PC-9 (cell line): ENCODE measurements around the gene ZNF157. TPM values are rescaled to one million over a fixed set of nuclear protein-coding genes. Genes with fewer than 3 reads are reported as not detected.

Experiments used
- BruUV-seq: library from RNA; stranded (reverse); fragments of 400-500 nt; replicated peaks from 2 replicates; lab custom pipeline; 2021; lab: Mats Ljungman, UMichigan
- CTCF ChIA-PET: fragments of 300-600 bp; sonication (Branson Sonifier 250); formaldehyde crosslinking; loops from one replicate; lab custom pipeline; 2022; ENCODE audit warnings: antibody characterized with exemption; lab: Charles Lee
- POLR2A ChIA-PET: fragments of 300-600 bp; sonication (Branson Sonifier 250); formaldehyde crosslinking; loops from one replicate; lab custom pipeline; 2022; ENCODE audit warnings: antibody characterized with exemption; ENCODE audit not compliant: unreplicated experiment; lab: Charles Lee
- DNase-seq, 2 experiments: peaks; one replicate each; pipeline versions ENCODE4 v3.0.0 to v3.0.0-alpha.2; 2015 to 2022; ENCODE audit warnings: mixed read lengths in 1 of 2
- H2AFZ ChIP-seq: fragments of 200-600 bp; sonication (generic); 2 replicates; pipeline ENCODE4 v1.8.1; 2017; ENCODE audit warnings: antibody characterized with exemption
- H3F3A ChIP-seq: fragments of 200-600 bp; sonication (generic); 2 replicates; pipeline ENCODE4 v1.8.1; 2017; ENCODE audit warnings: antibody characterized with exemption, mild to moderate bottlenecking, low read depth; ENCODE audit not compliant: insufficient read depth
- H3K27ac ChIP-seq: fragments of 200-600 bp; sonication (generic); 2 replicates; pipeline ENCODE4 v1.6.1; 2016; ENCODE audit warnings: mixed run types
- H3K27me3 ChIP-seq: fragments of 200-600 bp; sonication (generic); 2 replicates; pipeline ENCODE4 v1.6.1; 2016; ENCODE audit warnings: low read depth, mixed run types; ENCODE audit not compliant: insufficient read depth
- H3K36me3 ChIP-seq: fragments of 200-600 bp; sonication (generic); 2 replicates; pipeline ENCODE4 v1.6.1; 2016; ENCODE audit warnings: low read depth, mixed run types
- H3K4me1 ChIP-seq: fragments of 200-600 bp; sonication (generic); replicated peaks from 2 replicates; pipeline ENCODE4 v1.6.1; 2016; ENCODE audit warnings: mixed run types; ENCODE audit not compliant: insufficient read depth
- H3K4me2 ChIP-seq: fragments of 200-600 bp; sonication (generic); 2 replicates; pipeline ENCODE4 v1.6.1; 2017; ENCODE audit warnings: mixed run types
- H3K4me3 ChIP-seq: fragments of 200-600 bp; sonication (generic); 2 replicates; pipeline ENCODE4 v1.6.1; 2016; ENCODE audit warnings: mixed run types
- H3K79me2 ChIP-seq: fragments of 200-600 bp; sonication (generic); 2 replicates; pipeline ENCODE4 v1.6.1; 2017; ENCODE audit warnings: low read depth, mixed run types
- H3K9me2 ChIP-seq: fragments of 200-600 bp; sonication (generic); 2 replicates; pipeline ENCODE4 v1.8.1; 2017; ENCODE audit warnings: mild to moderate bottlenecking; ENCODE audit not compliant: insufficient read depth
- H3K9me3 ChIP-seq: fragments of 200-600 bp; sonication (generic); 2 replicates; pipeline ENCODE4 v1.8.1; 2016; ENCODE audit warnings: low read depth; ENCODE audit not compliant: insufficient read depth
- H4K20me1 ChIP-seq: fragments of 200-600 bp; sonication (generic); 2 replicates; pipeline ENCODE4 v1.8.1; 2017; ENCODE audit not compliant: insufficient read depth
- CTCF ChIP-seq: fragments of 200-600 bp; sonication (generic); conservative IDR thresholded peaks from 2 replicates; pipeline ENCODE4 v1.6.1; 2017; ENCODE audit warnings: mixed run types, antibody characterized with exemption, mild to moderate bottlenecking, moderate library complexity
- EZH2 ChIP-seq: fragments of 200-600 bp; sonication (generic); IDR thresholded peaks from 2 replicates; pipeline ENCODE4 v1.8.0; 2017; ENCODE audit warnings: antibody characterized with exemption, low read depth
- intact Hi-C: fragments of 100-400 bp; cut with micrococcal nuclease; formaldehyde crosslinking; loops from one replicate; pipeline ENCODE4 v1.10.0; 2022; ENCODE audit not compliant: unreplicated experiment
- total RNA-seq: library from RNA; stranded (reverse); gene quantifications from 2 replicates; pipeline ENCODE4 v1.2.3, GENCODE V29; 2021

Gene ZNF157
- total RNA-seq, 1 experiment from 2014 or later: not detected

- CTCF ChIA-PET: no interaction called here
- POLR2A ChIA-PET: no interaction called here
- TF ChIP-seq EZH2 (no peak), CTCF (no peak)
- no peaks in the 10 kb centered on the region for H3K27me3 ChIP-seq
- H2AFZ ChIP-seq: no peak overlapping the region
- no peak overlapping the region for H3K27ac ChIP-seq
- H3F3A ChIP-seq: no peaks in the 10 kb centered on the region
- H3K9me3 ChIP-seq: no peaks in the 10 kb centered on the region
- no peaks in the 10 kb centered on the region for H3K4me1 ChIP-seq
- intact Hi-C loops: no loop called here
- DNase-seq: no peak
- no peak overlapping the region for H3K4me3 ChIP-seq
- no peak overlapping the region for H3K4me2 ChIP-seq
- H3K36me3 ChIP-seq: no peaks in the 10 kb centered on the region
- BruUV-seq: no TSS peak
- no peaks in the 10 kb centered on the region for H4K20me1 ChIP-seq
- H3K9me2 ChIP-seq: no peaks in the 10 kb centered on the region
- no peaks in the 10 kb centered on the region for H3K79me2 ChIP-seq
These were observed 76.6 kb downstream of the ZNF157 start for GRCh38 chrX:47446971-47447370.

- Histone ChIP-seq H3K4me3 (no peak overlapping the region), H3K4me2 (no peak overlapping the region), H3K9me3 (no peaks in the 10 kb centered on the region), H3K9me2 (no peaks in the 10 kb centered on the region), H3K79me2 (no peaks in the 10 kb centered on the region), H3K36me3 (no peaks in the 10 kb centered on the region), H3K27ac (no peak overlapping the region), H3F3A (no peaks in the 10 kb centered on the region), H2AFZ (no peak overlapping the region), H3K4me1 (no peaks in the 10 kb centered on the region), H4K20me1 (no peaks in the 10 kb centered on the region), H3K27me3 (no peaks in the 10 kb centered on the region)
- no peak for DNase-seq
- CTCF ChIA-PET: no interaction called here
- POLR2A ChIA-PET: no interaction called here
- no peak for TF ChIP-seq EZH2
- TF ChIP-seq CTCF: no peak
- no TSS peak for BruUV-seq
- intact Hi-C loops: no loop called here
These were observed 77.2 kb downstream of the ZNF157 start for GRCh38 chrX:47447607-47448006.

GRCh38 chrX:47448165-47448806, 77.9 kb downstream of the ZNF157 start:
- DNase-seq: no peak
- ChIA-PET CTCF (no interaction called here), POLR2A (no interaction called here)
- H3K4me1 ChIP-seq: no peaks in the 10 kb centered on the region
- H4K20me1 ChIP-seq: no peaks in the 10 kb centered on the region
- H3F3A ChIP-seq: no peaks in the 10 kb centered on the region
- no peaks in the 10 kb centered on the region for H3K27me3 ChIP-seq
- no peak overlapping the region for H3K4me3 ChIP-seq
- no peaks in the 10 kb centered on the region for H3K9me2 ChIP-seq
- TF ChIP-seq CTCF: no peak
- TF ChIP-seq EZH2: no peak
- no peaks in the 10 kb centered on the region for H3K79me2 ChIP-seq
- H3K36me3 ChIP-seq: no peaks in the 10 kb centered on the region
- intact Hi-C loops: no loop called here
- H2AFZ ChIP-seq: no peak overlapping the region
- H3K4me2 ChIP-seq: no peak overlapping the region
- H3K27ac ChIP-seq: no peak overlapping the region
- BruUV-seq: no TSS peak
- H3K9me3 ChIP-seq: no peaks in the 10 kb centered on the region
